ENCODE data around the gene UBR2. TPM values are rescaled to one million over a fixed set of nuclear protein-coding genes. Genes with fewer than 3 reads are reported as not detected.
A peak's percentile ranks its signal among the peaks of the same experiment; 100 is the strongest.
"Not testable (repeated sequence)": the region's sequence is repeated elsewhere in the genome, so short reads cannot be mapped to it uniquely, and the experiment has no call there.

The UBR2 gene
- total RNA-seq, 1 donor from 2014 or later, result 39.6 TPM

DNA sequence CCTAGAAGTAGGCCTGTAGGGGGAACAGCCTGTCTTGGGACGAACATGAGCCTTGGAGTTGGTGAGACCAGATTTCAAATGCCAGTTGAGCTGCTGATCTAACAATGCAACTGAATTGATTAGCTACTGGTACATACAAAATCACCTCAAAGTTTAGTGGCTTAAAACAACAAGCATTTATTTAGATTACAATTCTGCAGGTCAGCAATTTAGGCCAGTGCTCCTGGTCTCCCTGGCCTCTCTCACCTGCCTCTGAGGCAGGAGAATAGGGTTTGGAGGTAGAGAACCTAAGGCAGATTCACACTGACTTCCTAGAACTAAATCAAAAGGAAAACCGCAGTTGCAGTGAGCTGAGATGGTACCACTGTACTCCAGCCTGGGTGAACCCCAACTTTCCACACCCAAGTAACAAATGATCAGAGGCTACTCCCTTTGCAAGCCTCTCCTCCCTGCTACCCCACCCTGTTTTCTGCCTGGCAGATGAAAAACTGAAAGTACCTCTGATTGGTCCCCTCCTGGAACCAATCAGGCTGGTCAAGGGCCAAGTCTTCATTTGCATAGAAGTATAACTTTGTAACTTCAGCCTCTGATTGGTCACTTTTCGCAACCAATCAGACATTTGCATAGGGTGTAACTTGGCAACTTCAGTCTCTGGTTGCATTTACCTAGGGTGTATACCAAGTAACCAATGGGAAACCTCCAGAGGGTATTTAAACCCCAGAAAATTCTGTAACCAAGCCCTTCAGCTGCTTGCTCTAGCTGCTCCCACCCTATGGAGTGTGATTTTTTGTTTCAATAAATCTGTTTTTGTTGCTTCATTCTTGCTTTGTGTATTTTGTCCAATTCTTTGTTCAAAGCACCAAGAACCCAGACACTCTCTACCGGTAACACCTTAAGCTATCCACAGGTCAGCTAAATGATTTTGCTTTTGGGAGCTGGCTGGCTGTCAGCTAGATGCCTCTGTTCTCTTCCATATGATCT, 8.1 kb upstream of the UBR2 start:
- Histone ChIP-seq H3K27me3 (ENCODE audit: low read depth) (peaks cover 5% of the 10 kb centered on the region), H3K4me3 (no peak overlapping the region), H3K4me1 (peaks cover 4% of the 10 kb centered on the region), H3K9me3 (no peaks in the 10 kb centered on the region), H3K36me3 (no peaks in the 10 kb centered on the region), H3K27ac (no peak overlapping the region)
- TF ChIP-seq CTCF (IDR thresholded peaks at IDR 0.05), result no peak
- DNase-seq (no peak), ATAC-seq (peak in 1 of 2 donors; percentile 12)
- intact Hi-C loops (cut with DNase I), result no loop called here

DNA sequence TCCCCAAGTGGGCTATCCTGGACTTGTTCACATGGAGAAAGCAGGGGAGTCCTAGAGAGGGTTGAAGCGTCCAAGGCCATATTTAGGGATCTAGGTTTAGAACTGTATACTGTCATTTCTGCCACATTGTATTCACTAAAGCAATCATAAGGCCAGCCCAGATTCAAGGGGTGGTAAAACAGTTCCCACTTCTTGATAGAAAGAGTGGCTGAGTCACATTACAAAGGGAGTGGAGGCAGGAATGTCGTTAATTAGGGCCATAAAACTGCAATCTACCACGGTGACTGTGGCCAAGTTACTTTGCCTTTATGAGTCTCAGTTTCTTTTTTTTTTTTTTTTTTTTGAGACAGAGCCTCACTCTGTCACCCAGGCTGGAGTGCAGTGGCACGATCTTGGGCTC, 7.4 kb upstream of the UBR2 start:
- Histone ChIP-seq H3K27me3 (ENCODE audit: low read depth) (peaks cover 5% of the 10 kb centered on the region), H3K4me1 (peaks cover 4% of the 10 kb centered on the region), H3K27ac (no peak overlapping the region), H3K36me3 (no peaks in the 10 kb centered on the region), H3K9me3 (no peaks in the 10 kb centered on the region), H3K4me3 (no peak overlapping the region)
- TF ChIP-seq CTCF (IDR thresholded peaks at IDR 0.05), result no peak
- DNase-seq (no peak), ATAC-seq (no peak)
- intact Hi-C loops (cut with DNase I), result no loop called here

- H3K27ac ChIP-seq; H3K36me3 ChIP-seq; H3K27me3 ChIP-seq (ENCODE audit: low read depth); H3K9me3 ChIP-seq; DNase-seq; intact Hi-C loops (cut with DNase I); H3K4me3 ChIP-seq; ATAC-seq; H3K4me1 ChIP-seq: not testable (repeated sequence)
Observed at GRCh38 chr6:42559276-42559675, 4.6 kb upstream of the UBR2 start.

DNA sequence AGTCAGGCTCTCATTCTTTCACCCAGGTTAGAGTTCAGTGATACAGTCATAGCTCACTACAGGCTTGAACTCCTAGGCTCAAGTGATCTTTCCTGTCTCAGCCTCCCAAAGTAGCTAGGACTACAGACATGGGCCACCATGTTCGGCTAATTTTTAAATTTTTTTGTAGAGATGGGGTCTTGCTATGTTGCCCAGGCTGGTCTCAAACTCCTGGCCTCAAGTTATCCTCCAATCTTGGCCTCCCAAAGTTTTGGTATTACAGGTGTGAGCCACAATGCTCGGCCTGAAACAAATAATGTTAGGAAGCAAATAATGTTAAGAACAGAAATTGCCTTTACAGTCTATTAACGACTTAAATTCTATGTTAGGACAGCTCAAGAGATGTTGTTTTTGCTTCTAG, 1.8 kb upstream of the UBR2 start:
- H3K4me3 ChIP-seq, result no peak overlapping the region

DNA sequence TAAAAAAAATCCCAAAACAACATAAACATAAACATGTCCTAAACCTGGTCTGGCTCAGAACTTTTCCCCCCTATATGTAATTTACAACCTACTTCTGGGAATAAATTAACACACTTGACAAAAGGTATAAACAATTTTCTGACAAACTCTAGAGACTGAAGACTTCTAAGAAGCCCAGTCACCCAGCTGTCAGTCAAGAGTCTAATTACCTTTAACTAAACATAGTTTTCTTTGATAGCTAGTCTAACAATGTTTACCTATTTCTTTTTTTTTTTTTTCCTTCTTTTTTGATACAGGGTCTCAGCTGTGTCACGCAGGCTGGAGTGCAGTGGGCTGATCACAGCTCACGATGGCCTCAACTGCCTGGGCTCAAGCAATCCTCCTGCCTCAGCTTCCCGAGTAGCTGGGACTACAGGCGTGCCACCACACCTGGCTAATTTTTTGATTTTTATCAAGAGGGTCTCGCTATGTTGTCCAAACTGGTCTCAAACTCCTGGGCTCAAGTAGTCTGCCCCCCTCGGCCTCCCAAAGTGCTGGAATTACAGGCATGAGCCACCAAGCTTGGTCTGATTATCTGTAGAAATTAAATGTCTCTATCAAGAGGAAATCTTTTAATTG, 932 bp upstream of the UBR2 start:
- Histone ChIP-seq H3K9me3 (no peaks in the 10 kb centered on the region), H3K27me3 (ENCODE audit: low read depth) (no peaks in the 10 kb centered on the region), H3K4me3 (no peak overlapping the region), H3K4me1 (peaks cover 21% of the 10 kb centered on the region), H3K36me3 (no peaks in the 10 kb centered on the region), H3K27ac (no peak overlapping the region)
- no peak for TF ChIP-seq CTCF (IDR thresholded peaks at IDR 0.05)
- intact Hi-C loops (cut with DNase I), result no loop called here
- no peak for DNase-seq
- no peak for ATAC-seq

More for the DNA sequence above, 1.8 kb upstream of the UBR2 start:
- no peak for DNase-seq
- no peaks in the 10 kb centered on the region for H3K27me3 ChIP-seq (ENCODE audit: low read depth)
- H3K9me3 ChIP-seq, result no peaks in the 10 kb centered on the region
- H3K4me1 ChIP-seq, result peaks cover 12% of the 10 kb centered on the region
- TF ChIP-seq CTCF (IDR thresholded peaks at IDR 0.05), result no peak
- ATAC-seq, result no peak
- intact Hi-C loops (cut with DNase I), result no loop called here
- no peak overlapping the region for H3K27ac ChIP-seq
- H3K36me3 ChIP-seq, result no peaks in the 10 kb centered on the region

DNA sequence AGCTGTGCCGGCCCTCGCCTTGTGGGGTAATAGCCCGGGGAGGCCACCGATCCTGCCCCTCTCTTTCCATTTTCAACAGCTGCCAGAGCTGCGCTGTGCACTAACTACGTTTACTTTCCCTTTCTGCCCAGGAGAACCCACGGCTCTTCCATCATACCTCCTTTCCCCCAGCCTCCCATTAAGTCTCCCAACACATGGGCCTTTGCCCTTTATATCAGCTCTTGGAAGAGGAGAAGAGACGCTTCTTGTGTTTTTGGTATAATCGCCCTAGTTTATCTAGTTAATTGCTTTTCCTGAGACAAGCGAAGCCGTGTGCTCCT, 637 bp downstream of the UBR2 start:
- Histone ChIP-seq H3K27me3 (ENCODE audit: low read depth) (no peaks in the 10 kb centered on the region), H3K27ac (peak overlapping the region; percentile 96), H3K4me3 (peak overlapping the region; percentile 80), H3K9me3 (no peaks in the 10 kb centered on the region), H3K36me3 (no peaks in the 10 kb centered on the region), H3K4me1 (peaks cover 36% of the 10 kb centered on the region)
- TF ChIP-seq CTCF (IDR thresholded peaks at IDR 0.05), result no peak
- ATAC-seq, result no peak
- intact Hi-C loops (cut with DNase I), result no loop called here
- no peak for DNase-seq
